Measurements from ENCODE around the gene RHBDL1.

DNA sequence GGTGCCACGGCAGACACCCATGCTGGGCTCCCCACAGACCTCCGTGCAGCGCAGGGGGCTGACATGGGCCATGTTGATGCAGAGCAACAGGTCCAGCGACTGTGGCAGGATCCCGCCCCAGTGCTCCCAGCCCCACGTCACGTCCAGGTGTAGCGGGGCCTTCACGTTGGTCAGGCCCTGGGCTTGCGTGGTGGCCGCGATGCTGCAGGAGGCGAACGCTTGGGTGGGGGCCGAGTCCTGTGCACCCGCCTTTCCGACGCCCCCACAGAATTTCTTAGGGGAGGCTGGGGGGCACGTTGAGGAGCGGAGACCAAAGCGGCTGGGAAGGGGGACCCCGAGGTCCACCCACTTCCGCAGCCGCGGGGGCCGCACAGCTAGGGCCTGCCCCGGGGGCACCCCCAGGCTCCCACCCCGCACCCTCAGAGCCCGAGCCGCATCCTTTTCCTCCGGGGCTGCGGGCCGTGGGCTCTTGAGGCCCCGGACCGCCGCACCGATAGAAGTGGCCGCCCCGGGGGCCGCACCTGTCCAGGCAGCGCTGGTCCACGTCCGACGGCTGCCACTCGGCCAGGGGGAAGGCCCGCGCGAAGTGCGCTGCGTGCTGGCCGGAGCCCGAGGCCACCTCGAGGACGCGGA, 39.8 kb upstream of the RHBDL1 start:
- no peak for TF ChIP-seq POLR2A (IDR thresholded peaks at IDR 0.05; ENCODE audit: extremely low read depth, insufficient read length)
- TF ChIP-seq, protein P1, sequence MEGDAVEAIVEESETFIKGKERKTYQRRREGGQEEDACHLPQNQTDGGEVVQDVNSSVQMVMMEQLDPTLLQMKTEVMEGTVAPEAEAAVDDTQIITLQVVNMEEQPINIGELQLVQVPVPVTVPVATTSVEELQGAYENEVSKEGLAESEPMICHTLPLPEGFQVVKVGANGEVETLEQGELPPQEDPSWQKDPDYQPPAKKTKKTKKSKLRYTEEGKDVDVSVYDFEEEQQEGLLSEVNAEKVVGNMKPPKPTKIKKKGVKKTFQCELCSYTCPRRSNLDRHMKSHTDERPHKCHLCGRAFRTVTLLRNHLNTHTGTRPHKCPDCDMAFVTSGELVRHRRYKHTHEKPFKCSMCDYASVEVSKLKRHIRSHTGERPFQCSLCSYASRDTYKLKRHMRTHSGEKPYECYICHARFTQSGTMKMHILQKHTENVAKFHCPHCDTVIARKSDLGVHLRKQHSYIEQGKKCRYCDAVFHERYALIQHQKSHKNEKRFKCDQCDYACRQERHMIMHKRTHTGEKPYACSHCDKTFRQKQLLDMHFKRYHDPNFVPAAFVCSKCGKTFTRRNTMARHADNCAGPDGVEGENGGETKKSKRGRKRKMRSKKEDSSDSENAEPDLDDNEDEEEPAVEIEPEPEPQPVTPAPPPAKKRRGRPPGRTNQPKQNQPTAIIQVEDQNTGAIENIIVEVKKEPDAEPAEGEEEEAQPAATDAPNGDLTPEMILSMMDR (IDR thresholded peaks at IDR 0.05; ENCODE audit: low read depth, low read length) = no peak
- TF ChIP-seq, protein P2, sequence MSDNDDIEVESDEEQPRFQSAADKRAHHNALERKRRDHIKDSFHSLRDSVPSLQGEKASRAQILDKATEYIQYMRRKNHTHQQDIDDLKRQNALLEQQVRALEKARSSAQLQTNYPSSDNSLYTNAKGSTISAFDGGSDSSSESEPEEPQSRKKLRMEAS (IDR thresholded peaks at IDR 0.05; ENCODE audit: low read depth, low read length) = no peak
- no peak for TF ChIP-seq MYC (IDR thresholded peaks at IDR 0.05; ENCODE audit: low read depth, low read length)
